ENCODE results near the gene GRHL3. TPM values are rescaled to one million over a fixed set of nuclear protein-coding genes. Genes with fewer than 3 reads are reported as not detected.

The GRHL3 gene
- total and polyA plus RNA-seq, 4 donors, result 0.23 to 0.95 (median 0.35) TPM

GRCh38 chr1:24315391-24315790, 3.8 kb upstream of the GRHL3 start:
- DNase-seq (no peak), ATAC-seq (ENCODE audit: insufficient read depth, low FRiP score) (no peak)
- no peaks in the 10 kb centered on the region for H3K36me3 ChIP-seq (ENCODE audit: control insufficient read depth in 4 of 4, insufficient read depth in 4 of 4, low read length in 4 of 4)
- WGBS, 2 donors, result 71 to 89% methylated on average over 6 of the region's 6 CpGs
- H3K4me1 ChIP-seq (ENCODE audit: control insufficient read depth in 5 of 5, insufficient read depth in 5 of 5, low read length in 5 of 5), result peaks cover 0 to 31% (median 5%) of the 10 kb centered on the region in 5 donors
- H3K9me3 ChIP-seq (ENCODE audit: control insufficient read depth in 4 of 4, insufficient read depth in 3 of 4, low read length in 3 of 4), result no peaks in the 10 kb centered on the region
- H3K27ac ChIP-seq (ENCODE audit: low read depth in 1 of 2, low read length in 1 of 2), result no peak overlapping the region
- H3K4me3 ChIP-seq, result no peak overlapping the region
- H3K27me3 ChIP-seq (ENCODE audit: control insufficient read depth in 3 of 3, insufficient read depth in 3 of 3, low read length in 2 of 3), result peaks cover 0 to 8% (median 0%) of the 10 kb centered on the region in 3 donors
- H3K9ac ChIP-seq (ENCODE audit: insufficient read depth in 1 of 2, low read length in 2 of 2), result no peak overlapping the region
- TF ChIP-seq, protein P1, sequence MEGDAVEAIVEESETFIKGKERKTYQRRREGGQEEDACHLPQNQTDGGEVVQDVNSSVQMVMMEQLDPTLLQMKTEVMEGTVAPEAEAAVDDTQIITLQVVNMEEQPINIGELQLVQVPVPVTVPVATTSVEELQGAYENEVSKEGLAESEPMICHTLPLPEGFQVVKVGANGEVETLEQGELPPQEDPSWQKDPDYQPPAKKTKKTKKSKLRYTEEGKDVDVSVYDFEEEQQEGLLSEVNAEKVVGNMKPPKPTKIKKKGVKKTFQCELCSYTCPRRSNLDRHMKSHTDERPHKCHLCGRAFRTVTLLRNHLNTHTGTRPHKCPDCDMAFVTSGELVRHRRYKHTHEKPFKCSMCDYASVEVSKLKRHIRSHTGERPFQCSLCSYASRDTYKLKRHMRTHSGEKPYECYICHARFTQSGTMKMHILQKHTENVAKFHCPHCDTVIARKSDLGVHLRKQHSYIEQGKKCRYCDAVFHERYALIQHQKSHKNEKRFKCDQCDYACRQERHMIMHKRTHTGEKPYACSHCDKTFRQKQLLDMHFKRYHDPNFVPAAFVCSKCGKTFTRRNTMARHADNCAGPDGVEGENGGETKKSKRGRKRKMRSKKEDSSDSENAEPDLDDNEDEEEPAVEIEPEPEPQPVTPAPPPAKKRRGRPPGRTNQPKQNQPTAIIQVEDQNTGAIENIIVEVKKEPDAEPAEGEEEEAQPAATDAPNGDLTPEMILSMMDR (IDR thresholded peaks at IDR 0.05; ENCODE audit: control extremely low read depth, extremely low read depth), result no peak

- H3K27ac ChIP-seq (ENCODE audit: low read depth in 1 of 2, low read length in 1 of 2), result no peak overlapping the region
Measured at GRCh38 chr1:24316645-24317044, 2.5 kb upstream of the GRHL3 start.

DNA sequence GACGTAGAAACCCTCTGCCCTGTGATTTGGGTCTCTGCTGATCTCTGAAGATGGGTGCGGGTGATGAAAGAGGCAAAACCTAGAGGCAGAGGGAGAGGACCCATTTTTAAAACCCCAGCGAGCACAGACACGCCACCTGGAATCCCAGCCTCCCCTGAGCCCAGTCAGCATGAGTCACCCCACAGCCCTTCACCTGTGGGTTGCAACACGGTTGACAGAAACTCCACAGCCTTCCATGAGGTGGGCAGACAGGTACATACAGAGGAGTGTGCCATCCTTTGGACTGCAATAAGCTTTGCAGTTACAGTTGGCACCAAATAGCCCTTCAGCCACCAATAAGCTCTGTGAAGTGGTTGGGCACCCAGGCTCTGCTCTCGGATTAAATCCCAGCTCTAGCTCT, 2.1 kb upstream of the GRHL3 start:
- 80 to 81% methylated on average over 6 of the region's 6 CpGs for WGBS, 2 donors
- Histone ChIP-seq H3K9ac (ENCODE audit: insufficient read depth in 1 of 2, low read length in 2 of 2) (no peak overlapping the region), H3K36me3 (ENCODE audit: control insufficient read depth in 4 of 4, insufficient read depth in 4 of 4, low read length in 4 of 4) (no peaks in the 10 kb centered on the region), H3K27ac (ENCODE audit: low read depth in 1 of 2, low read length in 1 of 2) (no peak overlapping the region), H3K9me3 (ENCODE audit: control insufficient read depth in 4 of 4, insufficient read depth in 3 of 4, low read length in 3 of 4) (no peaks in the 10 kb centered on the region), H3K4me1 (ENCODE audit: control insufficient read depth in 5 of 5, insufficient read depth in 5 of 5, low read length in 5 of 5) (peaks cover 0 to 44% (median 5%) of the 10 kb centered on the region in 5 donors), H3K27me3 (ENCODE audit: control insufficient read depth in 3 of 3, insufficient read depth in 3 of 3, low read length in 2 of 3) (peaks cover 0 to 18% (median 0%) of the 10 kb centered on the region in 3 donors), H3K4me3 (no peak overlapping the region)
- no peak for DNase-seq
- ATAC-seq (ENCODE audit: insufficient read depth, low FRiP score), result no peak
- TF ChIP-seq, protein P1 (IDR thresholded peaks at IDR 0.05; ENCODE audit: control extremely low read depth, extremely low read depth), result no peak

More at GRCh38 chr1:24316645-24317044, 2.5 kb upstream of the GRHL3 start:
- H3K4me3 ChIP-seq, result no peak overlapping the region
- no peak for ATAC-seq (ENCODE audit: insufficient read depth, low FRiP score)
- H3K27me3 ChIP-seq (ENCODE audit: control insufficient read depth in 3 of 3, insufficient read depth in 3 of 3, low read length in 2 of 3), result peaks cover 0 to 18% (median 0%) of the 10 kb centered on the region in 3 donors
- 61 to 65% methylated on average over 3 of the region's 3 CpGs for WGBS, 2 donors
- TF ChIP-seq, protein P1 (IDR thresholded peaks at IDR 0.05; ENCODE audit: control extremely low read depth, extremely low read depth), result no peak
- H3K4me1 ChIP-seq (ENCODE audit: control insufficient read depth in 5 of 5, insufficient read depth in 5 of 5, low read length in 5 of 5), result peaks cover 0 to 40% (median 5%) of the 10 kb centered on the region in 5 donors
- H3K36me3 ChIP-seq (ENCODE audit: control insufficient read depth in 4 of 4, insufficient read depth in 4 of 4, low read length in 4 of 4), result no peaks in the 10 kb centered on the region
- H3K9ac ChIP-seq (ENCODE audit: insufficient read depth in 1 of 2, low read length in 2 of 2), result no peak overlapping the region
- no peak for DNase-seq
- H3K9me3 ChIP-seq (ENCODE audit: control insufficient read depth in 4 of 4, insufficient read depth in 3 of 4, low read length in 3 of 4), result no peaks in the 10 kb centered on the region
